Neural cell (in vitro differentiated cells): ENCODE results near the gene TREML1. TPM values are rescaled to one million over a fixed set of nuclear protein-coding genes. Genes with fewer than 3 reads are reported as not detected.

Experiments used
- H2AFZ ChIP-seq: fragments of 200-600, 300-800 bp; sonication (generic), shearing (Covaris generic); 2 replicates; pipeline ENCODE4 v1.6.0; 2014; ENCODE audit warnings: low read depth, mild to moderate bottlenecking, antibody characterized with exemption, low read length, moderate library complexity
- H3F3A ChIP-seq: fragments of 200-600 bp; shearing (Covaris generic); 2 replicates; pipeline ENCODE4 v1.6.1; 2016; ENCODE audit warnings: mild to moderate bottlenecking, moderate library complexity, mixed read lengths, antibody characterized with exemption, low read length; ENCODE audit not compliant: insufficient read depth, poor library complexity, severe bottlenecking
- H3K27ac ChIP-seq: fragments of 200-600, 300-800 bp; sonication (generic), shearing (Covaris generic); 2 replicates; pipeline ENCODE4 v1.5.1; 2014; ENCODE audit warnings: mild to moderate bottlenecking, low read length, moderate library complexity
- H3K27me3 ChIP-seq: fragments of 300-800, 200-600 bp; sonication (generic), shearing (Covaris generic); 2 replicates; pipeline ENCODE4 v1.6.0; 2014; ENCODE audit warnings: mild to moderate bottlenecking, low read depth, low read length, moderate library complexity; ENCODE audit not compliant: insufficient read depth
- H3K36me3 ChIP-seq: fragments of 300-800, 200-600 bp; sonication (generic), shearing (Covaris generic); 2 replicates; pipeline ENCODE4 v1.5.1; 2014; ENCODE audit warnings: mild to moderate bottlenecking, antibody characterized with exemption, low read length, moderate library complexity; ENCODE audit not compliant: insufficient read depth
- H3K4me2 ChIP-seq: fragments of 300-800, 200-600 bp; sonication (generic), shearing (Covaris generic); 2 replicates; pipeline ENCODE4 v1.6.0; 2014; ENCODE audit warnings: mild to moderate bottlenecking, low read length
- H3K4me3 ChIP-seq: fragments of 300-800, 200-600 bp; sonication (generic), shearing (Covaris generic); 2 replicates; pipeline ENCODE4 v1.5.1; 2014; ENCODE audit warnings: mild to moderate bottlenecking, low read length, moderate library complexity
- H3K79me2 ChIP-seq: fragments of 200-600 bp; shearing (Covaris generic); replicated peaks from 2 replicates; pipeline ENCODE4 v1.6.0; 2014; ENCODE audit warnings: mild to moderate bottlenecking, low read length, moderate library complexity; ENCODE audit not compliant: insufficient read depth
- H3K9ac ChIP-seq: fragments of 300-800, 200-600 bp; sonication (generic), shearing (Covaris generic); 2 replicates; pipeline ENCODE4 v1.6.1; 2016; ENCODE audit warnings: mild to moderate bottlenecking, low read length, mixed read lengths
- H3K9me2 ChIP-seq: fragments of 200-600 bp; shearing (Covaris generic); 2 replicates; pipeline ENCODE4 v1.6.1; 2016; ENCODE audit warnings: mild to moderate bottlenecking, low read length, mixed read lengths; ENCODE audit not compliant: insufficient read depth
- H3K9me3 ChIP-seq: fragments of 200-600, 300-800 bp; sonication (generic), shearing (Covaris generic); 2 replicates; pipeline ENCODE4 v1.6.1; 2016; ENCODE audit warnings: mild to moderate bottlenecking, mixed run types, low read length, moderate library complexity, mixed read lengths
- H4K20me1 ChIP-seq: fragments of 200-600 bp; shearing (Covaris generic); 2 replicates; pipeline ENCODE4 v1.6.1; 2016; ENCODE audit warnings: mild to moderate bottlenecking, mixed run types; ENCODE audit not compliant: insufficient read depth
- EP300 ChIP-seq: fragments of 450-650 bp; conservative IDR thresholded peaks from 2 replicates; pipeline ENCODE4 v1.6.1; 2014; ENCODE audit warnings: antibody characterized with exemption, mild to moderate bottlenecking, moderate library complexity; ENCODE audit not compliant: poor library complexity, severe bottlenecking
- EZH2 ChIP-seq: fragments of 200-600, 300-800 bp; shearing (Covaris generic), sonication (generic); IDR thresholded peaks from 2 replicates; pipeline ENCODE4 v1.6.1; 2014; ENCODE audit warnings: antibody characterized with exemption, low read length, borderline replicate concordance, mild to moderate bottlenecking; ENCODE audit not compliant: insufficient read depth, poor library complexity, severe bottlenecking
- MXI1 ChIP-seq: fragments of 450-650 bp; conservative IDR thresholded peaks from 2 replicates; pipeline ENCODE4 v1.6.1; 2014; ENCODE audit warnings: antibody characterized with exemption, mild to moderate bottlenecking; ENCODE audit not compliant: poor library complexity, severe bottlenecking
- POLR2AphosphoS5 ChIP-seq: IDR thresholded peaks from 2 replicates; pipeline ENCODE4 v1.6.1; 2012
- RAD21 ChIP-seq: fragments of 450-650 bp; conservative IDR thresholded peaks from 2 replicates; pipeline ENCODE4 v1.6.1; 2014; ENCODE audit warnings: antibody characterized with exemption, mild to moderate bottlenecking, moderate library complexity
- SMC3 ChIP-seq: fragments of 450-650 bp; conservative IDR thresholded peaks from 2 replicates; pipeline ENCODE4 v1.6.1; 2014; ENCODE audit warnings: antibody characterized with exemption, mild to moderate bottlenecking, moderate library complexity; ENCODE audit not compliant: poor library complexity
- TAF1 ChIP-seq: IDR thresholded peaks from 2 replicates; pipeline ENCODE4 v1.6.1; 2012; ENCODE audit warnings: low read depth
- polyA plus RNA-seq: library from polyadenylated mRNA; depleted of rRNA; stranded (reverse); fragments of >200 nt; gene quantifications from 2 replicates; pipeline ENCODE4 v1.2.3, GENCODE V29; 2014
- TF ChIP-seq, protein P1 (sequence below): fragments of 450-650 bp; IDR thresholded peaks from 2 replicates; pipeline ENCODE4 v1.5.1; 2014; ENCODE audit warnings: antibody characterized with exemption, mild to moderate bottlenecking, moderate library complexity; ENCODE audit not compliant: poor library complexity, severe bottlenecking
- TF ChIP-seq, protein P2 (sequence below): IDR thresholded peaks from 2 replicates; pipeline ENCODE4 v1.6.1; 2012; ENCODE audit warnings: borderline replicate concordance

TREML1 gene
- polyA plus RNA-seq, 1 donor from 2014 or later: not detected

DNA sequence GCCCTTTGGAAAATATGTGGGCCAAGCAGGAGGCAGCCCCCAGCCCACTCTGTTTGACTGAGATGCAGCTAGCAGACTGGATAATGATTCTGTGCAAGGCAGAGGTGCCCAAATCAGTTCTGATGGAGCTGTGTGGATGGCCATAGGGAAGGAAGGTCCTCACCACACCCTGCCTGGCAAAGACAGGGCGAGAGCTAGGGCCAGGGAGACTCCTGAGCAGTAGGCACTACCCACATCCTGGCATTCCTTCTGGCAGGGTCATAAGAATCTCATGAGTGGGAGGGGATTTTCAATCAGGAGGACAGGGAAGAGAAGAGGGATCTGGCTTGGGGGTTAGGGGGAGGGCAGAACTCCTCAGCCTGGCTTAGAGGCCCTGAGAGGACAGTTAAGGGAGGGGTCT is 27.4 kb upstream of the TREML1 start:
- TF ChIP-seq EZH2 (no peak), TAF1 (no peak), RAD21 (no peak), MXI1 (no peak), SMC3 (no peak), POLR2AphosphoS5 (no peak), EP300 (no peak)
- TF ChIP-seq, protein P1, sequence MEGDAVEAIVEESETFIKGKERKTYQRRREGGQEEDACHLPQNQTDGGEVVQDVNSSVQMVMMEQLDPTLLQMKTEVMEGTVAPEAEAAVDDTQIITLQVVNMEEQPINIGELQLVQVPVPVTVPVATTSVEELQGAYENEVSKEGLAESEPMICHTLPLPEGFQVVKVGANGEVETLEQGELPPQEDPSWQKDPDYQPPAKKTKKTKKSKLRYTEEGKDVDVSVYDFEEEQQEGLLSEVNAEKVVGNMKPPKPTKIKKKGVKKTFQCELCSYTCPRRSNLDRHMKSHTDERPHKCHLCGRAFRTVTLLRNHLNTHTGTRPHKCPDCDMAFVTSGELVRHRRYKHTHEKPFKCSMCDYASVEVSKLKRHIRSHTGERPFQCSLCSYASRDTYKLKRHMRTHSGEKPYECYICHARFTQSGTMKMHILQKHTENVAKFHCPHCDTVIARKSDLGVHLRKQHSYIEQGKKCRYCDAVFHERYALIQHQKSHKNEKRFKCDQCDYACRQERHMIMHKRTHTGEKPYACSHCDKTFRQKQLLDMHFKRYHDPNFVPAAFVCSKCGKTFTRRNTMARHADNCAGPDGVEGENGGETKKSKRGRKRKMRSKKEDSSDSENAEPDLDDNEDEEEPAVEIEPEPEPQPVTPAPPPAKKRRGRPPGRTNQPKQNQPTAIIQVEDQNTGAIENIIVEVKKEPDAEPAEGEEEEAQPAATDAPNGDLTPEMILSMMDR: no peak
- TF ChIP-seq, protein P2, sequence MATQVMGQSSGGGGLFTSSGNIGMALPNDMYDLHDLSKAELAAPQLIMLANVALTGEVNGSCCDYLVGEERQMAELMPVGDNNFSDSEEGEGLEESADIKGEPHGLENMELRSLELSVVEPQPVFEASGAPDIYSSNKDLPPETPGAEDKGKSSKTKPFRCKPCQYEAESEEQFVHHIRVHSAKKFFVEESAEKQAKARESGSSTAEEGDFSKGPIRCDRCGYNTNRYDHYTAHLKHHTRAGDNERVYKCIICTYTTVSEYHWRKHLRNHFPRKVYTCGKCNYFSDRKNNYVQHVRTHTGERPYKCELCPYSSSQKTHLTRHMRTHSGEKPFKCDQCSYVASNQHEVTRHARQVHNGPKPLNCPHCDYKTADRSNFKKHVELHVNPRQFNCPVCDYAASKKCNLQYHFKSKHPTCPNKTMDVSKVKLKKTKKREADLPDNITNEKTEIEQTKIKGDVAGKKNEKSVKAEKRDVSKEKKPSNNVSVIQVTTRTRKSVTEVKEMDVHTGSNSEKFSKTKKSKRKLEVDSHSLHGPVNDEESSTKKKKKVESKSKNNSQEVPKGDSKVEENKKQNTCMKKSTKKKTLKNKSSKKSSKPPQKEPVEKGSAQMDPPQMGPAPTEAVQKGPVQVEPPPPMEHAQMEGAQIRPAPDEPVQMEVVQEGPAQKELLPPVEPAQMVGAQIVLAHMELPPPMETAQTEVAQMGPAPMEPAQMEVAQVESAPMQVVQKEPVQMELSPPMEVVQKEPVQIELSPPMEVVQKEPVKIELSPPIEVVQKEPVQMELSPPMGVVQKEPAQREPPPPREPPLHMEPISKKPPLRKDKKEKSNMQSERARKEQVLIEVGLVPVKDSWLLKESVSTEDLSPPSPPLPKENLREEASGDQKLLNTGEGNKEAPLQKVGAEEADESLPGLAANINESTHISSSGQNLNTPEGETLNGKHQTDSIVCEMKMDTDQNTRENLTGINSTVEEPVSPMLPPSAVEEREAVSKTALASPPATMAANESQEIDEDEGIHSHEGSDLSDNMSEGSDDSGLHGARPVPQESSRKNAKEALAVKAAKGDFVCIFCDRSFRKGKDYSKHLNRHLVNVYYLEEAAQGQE: no peak
- Histone ChIP-seq H3K9ac (no peak overlapping the region), H3K4me3 (no peak overlapping the region), H4K20me1 (no peaks in the 10 kb centered on the region), H3F3A (no peaks in the 10 kb centered on the region), H3K36me3 (no peaks in the 10 kb centered on the region), H3K9me3 (no peaks in the 10 kb centered on the region), H3K27ac (no peak overlapping the region), H3K79me2 (no peaks in the 10 kb centered on the region), H3K27me3 (no peaks in the 10 kb centered on the region), H2AFZ (no peak overlapping the region), H3K4me2 (no peak overlapping the region), H3K9me2 (no peaks in the 10 kb centered on the region)

DNA sequence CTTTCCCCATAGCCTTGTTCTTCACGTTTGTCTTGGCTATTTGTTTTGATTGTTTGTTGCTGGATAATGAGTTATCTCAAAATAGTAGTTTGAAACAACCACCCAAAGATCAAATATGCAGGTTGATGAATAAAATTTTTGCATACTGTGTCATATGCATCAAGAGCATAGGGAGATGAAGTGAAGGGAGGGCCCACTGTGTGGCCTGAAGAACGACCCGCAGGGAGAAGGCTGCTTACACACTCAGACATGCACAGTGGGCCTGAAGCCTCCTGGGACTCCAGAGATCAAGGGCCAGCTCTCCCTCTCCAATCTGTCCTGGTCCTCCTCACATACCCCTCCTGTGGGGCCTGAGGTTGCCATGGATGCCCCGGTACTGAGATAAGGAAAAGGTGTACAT is 25.0 kb upstream of the TREML1 start:
- Histone ChIP-seq H3K79me2 (no peaks in the 10 kb centered on the region), H3K4me2 (no peak overlapping the region), H3K36me3 (no peaks in the 10 kb centered on the region), H3K4me3 (no peak overlapping the region), H3K27me3 (no peaks in the 10 kb centered on the region), H2AFZ (no peak overlapping the region), H3K9me2 (no peaks in the 10 kb centered on the region), H3F3A (no peaks in the 10 kb centered on the region), H3K9me3 (no peaks in the 10 kb centered on the region), H3K9ac (no peak overlapping the region), H3K27ac (no peak overlapping the region), H4K20me1 (no peaks in the 10 kb centered on the region)
- TF ChIP-seq SMC3 (no peak), EP300 (no peak), MXI1 (no peak), POLR2AphosphoS5 (no peak), TAF1 (no peak), RAD21 (no peak), EZH2 (no peak)
- TF ChIP-seq, protein P1: no peak
- TF ChIP-seq, protein P2: no peak
